HG03135 (cell line): Measurements from ENCODE around the gene SBK3.

Source experiments
- ATAC-seq: cut with Tn5 transposase; IDR thresholded peaks from one replicate; pipeline ENCODE4 v1.9.1; 2021; ENCODE audit warnings: mild to moderate bottlenecking, moderate library complexity; ENCODE audit not compliant: unreplicated experiment

The SBK3 gene

DNA sequence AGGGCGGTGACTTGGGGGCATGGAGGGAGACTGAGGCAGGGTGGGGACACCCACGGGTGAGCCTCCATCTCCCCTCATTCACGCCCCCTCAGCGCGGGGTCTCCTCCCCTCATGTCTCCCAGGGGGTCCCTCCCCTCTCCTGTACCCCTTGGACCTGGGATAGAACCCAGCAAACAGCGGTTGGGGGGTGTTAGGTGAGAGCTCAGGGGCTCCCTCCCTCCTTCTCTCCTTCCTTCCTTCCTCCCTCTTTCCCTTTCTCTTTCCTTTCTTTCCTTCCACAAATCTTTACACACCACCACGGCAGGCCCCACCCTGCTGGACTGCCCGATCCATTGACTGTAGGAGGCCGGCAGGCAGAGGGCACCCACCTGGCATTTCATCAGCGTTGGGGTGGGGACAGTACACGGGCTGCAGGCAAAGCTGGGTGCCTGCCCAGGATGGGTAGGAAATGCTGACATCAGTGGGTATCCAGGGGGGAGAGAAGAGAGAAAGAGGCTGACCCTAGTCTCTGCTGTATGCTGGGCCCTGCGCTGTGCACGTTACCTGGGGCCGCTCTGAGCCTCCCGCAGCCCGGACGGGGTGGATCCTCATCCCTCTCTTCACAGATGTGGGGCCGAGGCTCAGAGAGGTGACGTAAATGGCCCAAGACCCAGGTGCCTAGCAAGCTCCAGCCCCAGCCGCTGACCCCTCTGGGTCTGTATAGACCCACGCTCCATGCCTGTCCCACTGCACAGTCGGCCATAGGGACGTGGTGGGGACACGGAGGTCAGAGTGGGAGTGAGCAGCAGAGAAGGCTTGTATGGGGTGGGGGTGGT is 53.6 kb downstream of the SBK3 start:
- no peak for ATAC-seq
